IPS-18c (cell line): ENCODE data around the gene CIT.

ENCODE experiments used
- H3K4me3 ChIP-seq: 2 replicates; pipeline ENCODE4 v1.7.0; 2013; ENCODE audit warnings: low read depth, mild to moderate bottlenecking, low read length, moderate library complexity; ENCODE audit not compliant: insufficient read depth
- H3K9me3 ChIP-seq: one replicate; pipeline ENCODE4 v1.6.1; 2013; ENCODE audit warnings: mild to moderate bottlenecking, low read length, moderate library complexity; ENCODE audit not compliant: control insufficient read depth, insufficient read depth

CIT gene

DNA sequence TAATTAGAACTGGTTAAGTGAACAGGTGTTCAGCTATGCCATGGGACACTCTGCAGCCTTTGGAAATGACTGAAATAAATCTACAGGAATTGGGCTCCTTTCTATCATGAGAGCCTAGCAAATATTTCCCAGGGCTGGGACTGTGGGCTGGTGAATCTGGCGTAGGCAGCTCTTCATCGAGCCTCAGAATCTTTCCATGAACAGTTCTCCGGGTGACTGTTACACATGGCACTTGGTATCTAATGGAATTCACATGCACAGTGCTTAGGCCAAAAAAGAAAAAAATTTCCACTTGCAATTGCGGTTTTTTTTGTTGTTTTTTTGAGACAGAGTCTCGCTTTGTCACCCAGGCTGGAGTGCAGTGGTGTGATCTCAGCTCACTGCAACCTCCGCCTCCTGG lies 177.0 kb downstream of the CIT start:
- Histone ChIP-seq H3K9me3 (no peaks in the 10 kb centered on the region), H3K4me3 (no peak overlapping the region)

DNA sequence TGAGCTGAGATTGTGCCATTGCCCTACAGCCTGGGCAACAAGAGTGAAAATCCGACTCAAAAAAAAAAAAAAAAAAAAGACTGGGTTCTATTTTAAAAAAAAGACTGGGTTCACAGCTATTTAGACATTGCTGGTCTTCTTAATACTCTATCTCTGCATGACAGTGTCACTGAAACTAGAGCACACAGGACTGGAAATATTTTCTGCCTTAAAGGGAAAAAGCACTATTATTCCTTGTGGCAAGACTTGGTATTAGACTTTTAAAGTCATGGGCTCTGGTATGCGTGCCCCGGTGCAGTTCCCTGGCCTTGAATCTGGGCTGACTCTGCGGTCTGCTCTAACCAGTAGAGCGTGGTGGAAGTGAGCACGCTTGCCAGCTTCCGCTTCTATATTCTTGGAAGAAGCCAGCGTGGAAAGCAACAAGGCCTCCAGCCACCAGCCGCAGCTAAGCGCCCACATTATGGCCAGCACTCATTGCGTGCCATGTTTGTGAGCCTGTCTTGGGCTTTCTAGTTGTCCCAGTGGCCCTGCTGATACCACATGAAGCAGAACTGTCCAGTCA lies 177.8 kb downstream of the CIT start:
- H3K9me3 ChIP-seq: no peaks in the 10 kb centered on the region
- H3K4me3 ChIP-seq: no peak overlapping the region

DNA sequence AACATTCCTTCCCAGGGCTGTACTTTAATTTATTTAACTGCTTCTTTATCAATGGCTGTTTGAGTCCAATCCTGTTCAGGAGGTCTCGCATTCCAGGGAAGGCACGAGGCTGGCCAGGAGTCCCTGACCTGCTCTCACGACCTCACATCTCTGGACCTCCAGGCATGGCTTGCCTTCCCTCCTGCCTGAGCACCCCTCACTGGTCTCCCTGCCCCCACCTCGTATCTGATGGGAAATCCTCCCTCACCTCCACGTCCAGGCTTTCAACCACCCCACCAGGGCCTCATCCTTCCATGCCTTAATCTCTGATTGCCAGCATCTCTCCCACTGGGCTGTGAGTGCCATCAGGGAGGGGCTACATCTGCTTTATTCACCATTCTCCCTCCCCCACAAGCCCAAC lies 180.2 kb downstream of the CIT start:
- Histone ChIP-seq H3K4me3 (no peak overlapping the region), H3K9me3 (no peaks in the 10 kb centered on the region)

DNA sequence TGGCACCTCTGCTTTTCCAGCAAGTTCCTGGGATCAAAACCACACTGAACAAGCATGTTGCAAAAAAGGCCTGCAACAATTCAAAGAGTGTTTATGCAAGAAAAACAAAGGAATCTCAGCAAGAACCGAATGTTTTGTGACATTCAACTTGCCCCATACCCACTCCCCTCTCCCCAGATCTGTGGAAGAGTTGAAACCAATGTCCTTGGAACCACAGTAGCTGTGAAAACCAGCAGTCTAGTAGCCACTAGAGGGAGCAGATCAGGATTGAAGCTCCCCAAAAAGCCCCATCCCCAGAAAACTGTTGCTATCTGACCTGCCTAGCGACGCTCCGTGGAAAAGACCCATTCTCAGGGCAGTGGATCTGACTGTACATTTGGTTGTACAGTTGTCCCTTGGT lies 182.1 kb downstream of the CIT start:
- H3K4me3 ChIP-seq: no peak overlapping the region
- H3K9me3 ChIP-seq: no peaks in the 10 kb centered on the region

DNA sequence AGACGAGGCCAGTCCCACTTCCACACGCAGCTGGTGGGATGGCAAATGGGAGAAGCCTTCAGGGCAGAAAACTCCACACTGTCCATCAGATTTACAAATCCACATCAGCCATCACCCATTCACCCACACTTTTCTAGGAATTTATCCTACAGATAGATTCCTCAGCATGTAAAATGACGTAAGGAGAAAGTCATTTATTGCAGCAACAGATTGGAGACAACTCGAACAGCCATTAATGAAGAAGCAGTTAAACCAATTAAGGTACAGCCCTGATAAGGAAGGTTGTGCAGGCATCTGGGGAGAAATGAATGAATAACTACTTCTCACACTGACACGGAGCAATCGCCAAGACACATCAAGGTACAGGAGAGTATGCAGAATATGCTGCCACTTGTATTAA lies 183.0 kb downstream of the CIT start:
- Histone ChIP-seq H3K9me3 (no peaks in the 10 kb centered on the region), H3K4me3 (no peak overlapping the region)

DNA sequence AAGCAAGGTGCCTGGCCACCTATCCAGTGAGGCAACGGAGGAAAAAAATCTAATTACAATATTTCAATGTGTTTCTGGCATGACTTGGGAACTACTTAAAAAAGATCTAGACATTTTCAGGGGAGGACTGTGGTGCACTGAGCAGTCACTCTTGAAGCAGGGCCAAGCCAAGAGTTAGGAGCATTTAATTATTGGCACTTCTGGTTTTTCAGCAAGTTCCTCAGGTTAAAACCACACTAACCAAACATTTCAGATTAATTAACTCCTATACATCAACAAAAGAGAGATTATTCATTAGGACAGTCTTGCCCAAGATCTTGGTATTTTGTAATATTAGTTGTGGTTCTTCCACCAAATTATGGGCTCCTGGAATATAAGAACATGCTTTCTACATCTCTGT lies 183.6 kb downstream of the CIT start:
- Histone ChIP-seq H3K9me3 (no peaks in the 10 kb centered on the region), H3K4me3 (no peak overlapping the region)

DNA sequence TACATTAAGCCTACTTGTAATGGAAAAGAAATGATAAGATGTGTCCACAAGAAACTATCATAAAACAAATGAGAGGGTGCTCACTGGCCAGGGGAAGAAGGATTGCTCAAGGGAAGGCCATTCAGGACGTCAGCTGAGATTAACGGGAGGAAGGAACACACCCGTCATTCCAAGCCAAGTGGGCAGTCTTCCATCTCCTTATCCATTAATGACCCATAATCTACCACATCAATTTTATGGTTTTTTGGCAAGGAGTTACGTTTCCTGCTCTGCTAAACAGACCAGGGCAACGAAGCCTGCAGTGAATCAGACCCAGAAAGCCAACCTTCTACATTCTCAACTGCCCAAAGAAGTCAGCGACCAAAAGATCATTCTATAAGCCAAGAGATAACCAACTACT lies 184.1 kb downstream of the CIT start:
- no peak overlapping the region for H3K4me3 ChIP-seq

DNA sequence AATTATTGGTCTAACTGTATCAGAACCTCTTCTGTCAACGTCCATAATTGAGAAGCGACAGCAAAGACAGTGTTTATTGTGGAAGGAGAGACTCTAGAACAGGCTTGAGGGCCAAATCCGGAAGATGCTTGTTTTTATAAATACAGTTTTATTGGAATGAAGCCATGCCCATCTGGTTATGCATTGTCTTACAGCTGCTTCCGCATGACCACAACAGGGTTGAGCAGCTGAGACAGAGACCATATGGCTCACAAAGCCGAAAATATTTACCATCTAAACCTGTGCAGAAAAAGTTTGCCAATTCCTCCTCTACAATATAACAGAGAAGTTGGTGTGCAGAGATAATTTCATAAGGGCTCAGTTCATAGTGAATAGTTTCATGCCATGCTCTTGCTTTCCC lies 184.7 kb downstream of the CIT start:
- Histone ChIP-seq H3K9me3 (no peaks in the 10 kb centered on the region), H3K4me3 (no peak overlapping the region)

More for the DNA sequence above, 184.1 kb downstream of the CIT start:
- H3K9me3 ChIP-seq: no peaks in the 10 kb centered on the region

DNA sequence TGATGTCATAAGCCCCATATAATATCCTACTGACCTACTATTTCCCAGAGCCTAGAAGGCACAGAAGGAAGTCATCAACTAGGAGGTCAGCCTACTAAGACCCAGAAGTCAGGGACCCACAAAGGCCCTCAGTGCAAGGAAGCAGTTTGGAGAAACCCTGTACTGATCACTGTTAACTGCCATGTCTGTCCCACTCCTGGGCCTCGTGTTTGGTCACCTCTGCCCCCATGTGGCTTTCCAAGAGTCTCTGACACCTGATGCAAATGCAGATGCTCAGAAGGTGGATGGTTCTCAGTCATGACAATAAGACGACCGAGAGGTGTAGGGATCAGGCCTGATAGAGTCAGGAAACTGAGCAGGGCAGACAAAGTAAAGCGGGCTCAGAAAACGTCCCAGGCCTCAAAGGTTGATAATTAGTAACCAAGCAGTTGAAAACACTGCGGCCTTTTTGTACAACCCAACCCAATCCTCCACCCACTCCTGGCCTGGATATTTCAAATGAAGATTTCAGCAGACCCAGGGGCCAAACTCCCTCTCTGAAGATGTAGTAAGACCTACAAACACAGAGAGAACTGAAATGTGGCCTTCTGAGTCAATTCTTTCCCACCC lies 185.8 kb downstream of the CIT start:
- Histone ChIP-seq H3K9me3 (no peaks in the 10 kb centered on the region), H3K4me3 (no peak overlapping the region)

DNA sequence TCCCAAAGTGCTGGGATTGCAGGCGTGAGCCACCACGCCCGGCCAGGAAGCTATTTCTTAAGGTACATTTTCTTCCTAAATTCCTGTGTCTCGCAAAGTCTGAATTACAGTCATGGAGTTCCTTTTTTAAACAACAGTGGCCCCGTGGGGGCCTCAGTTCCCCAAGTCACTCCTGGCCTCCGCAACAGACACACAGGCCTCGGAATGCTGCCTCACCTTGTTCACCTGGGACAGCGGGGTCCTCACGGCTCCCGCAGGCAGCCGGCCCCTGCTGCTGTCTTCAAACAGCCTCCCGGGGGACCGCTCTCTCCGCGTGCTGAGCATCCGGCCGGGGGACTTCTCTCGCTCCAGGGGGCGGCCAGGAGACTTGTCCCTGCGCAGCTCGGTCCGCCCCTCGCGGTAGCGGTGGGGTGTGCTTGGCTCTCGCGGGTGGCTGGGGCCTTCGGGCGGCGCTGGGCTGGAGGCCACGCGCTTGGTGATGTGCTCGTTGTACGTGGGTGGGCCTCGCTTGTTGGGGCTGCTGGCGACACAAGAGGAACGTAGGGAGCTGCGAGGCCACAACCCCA lies 187.1 kb downstream of the CIT start:
- Histone ChIP-seq H3K4me3 (no peak overlapping the region), H3K9me3 (no peaks in the 10 kb centered on the region)

DNA sequence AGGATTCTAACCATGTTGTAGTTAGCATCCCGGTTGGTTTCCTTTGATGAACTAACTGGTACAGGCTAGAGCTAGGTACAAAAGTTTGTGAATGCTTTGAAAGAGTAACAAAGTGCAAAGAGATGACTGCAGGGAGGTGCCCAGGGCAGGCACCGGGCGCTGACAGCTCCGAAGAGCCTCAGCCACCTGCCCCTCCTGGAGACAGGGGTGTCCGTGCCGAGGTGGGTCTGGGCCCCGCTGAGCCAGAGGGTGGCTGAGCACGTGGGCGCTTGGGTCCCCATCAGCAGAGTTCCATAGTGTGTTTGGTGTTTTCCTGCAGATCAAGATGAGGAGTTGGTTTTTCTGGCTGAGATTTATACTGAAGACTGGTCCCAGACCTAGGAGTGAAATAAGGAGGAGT lies 189.2 kb downstream of the CIT start:
- H3K9me3 ChIP-seq: no peaks in the 10 kb centered on the region
- no peak overlapping the region for H3K4me3 ChIP-seq

DNA sequence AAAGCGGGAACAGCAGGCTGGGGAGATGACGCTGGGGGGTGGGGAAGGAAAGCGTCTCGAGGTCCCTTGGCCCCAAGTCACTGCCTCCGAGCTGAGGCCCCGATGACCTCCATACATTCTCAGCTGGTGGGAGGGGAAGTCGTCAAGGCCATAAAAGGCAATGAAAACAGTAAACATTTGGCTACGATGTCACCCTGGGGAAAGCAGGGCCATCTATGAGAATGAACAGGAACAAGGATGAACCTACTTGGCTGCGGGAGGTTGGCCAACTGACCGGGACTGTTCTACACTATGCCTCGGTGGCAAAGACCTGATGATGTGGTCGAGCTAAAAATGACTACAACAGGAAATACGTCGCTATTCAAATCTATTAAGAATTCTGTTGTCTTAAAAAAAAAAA lies 189.7 kb downstream of the CIT start:
- Histone ChIP-seq H3K4me3 (no peak overlapping the region), H3K9me3 (no peaks in the 10 kb centered on the region)

DNA sequence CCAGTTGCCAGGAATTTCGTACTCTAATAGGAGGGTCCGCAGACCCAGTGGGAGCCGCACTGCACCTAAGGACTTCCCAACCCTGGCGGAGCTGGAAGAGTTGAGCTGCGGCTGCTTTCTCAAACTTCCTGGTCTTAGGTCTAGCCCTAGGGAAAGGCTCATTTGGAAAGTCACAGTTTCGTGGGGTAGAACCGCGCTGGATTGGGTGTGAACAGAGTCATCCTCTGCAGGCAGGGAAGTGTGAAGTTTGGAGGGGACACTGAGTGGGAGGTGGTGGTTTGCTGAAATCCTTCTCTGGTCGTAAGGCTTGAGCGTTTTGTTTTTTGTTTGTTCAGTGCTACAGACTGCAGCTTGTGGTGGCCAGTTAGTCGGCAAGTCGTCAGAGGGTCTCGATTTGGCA lies 190.3 kb downstream of the CIT start:
- Histone ChIP-seq H3K9me3 (no peaks in the 10 kb centered on the region), H3K4me3 (no peak overlapping the region)

DNA sequence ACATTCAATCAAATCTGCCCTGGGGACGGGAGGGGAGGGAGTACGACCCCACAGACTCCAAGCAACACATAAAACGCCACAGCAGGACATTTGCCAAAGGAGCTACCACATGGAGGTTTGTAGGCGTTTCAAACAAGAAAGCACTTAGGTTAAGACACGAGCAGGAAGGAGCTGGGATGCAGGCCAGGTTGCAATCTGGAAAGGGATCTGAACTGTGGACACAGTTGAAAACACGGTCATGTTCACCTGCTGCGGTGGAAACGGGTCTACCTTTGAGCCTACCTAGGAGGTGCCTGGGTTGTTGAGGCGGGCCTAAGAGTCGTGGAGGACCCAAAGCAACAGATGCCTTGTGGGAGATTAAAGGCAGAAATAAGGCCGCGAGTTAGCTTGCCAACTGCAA lies 190.8 kb downstream of the CIT start:
- no peak overlapping the region for H3K4me3 ChIP-seq
- H3K9me3 ChIP-seq: no peaks in the 10 kb centered on the region

DNA sequence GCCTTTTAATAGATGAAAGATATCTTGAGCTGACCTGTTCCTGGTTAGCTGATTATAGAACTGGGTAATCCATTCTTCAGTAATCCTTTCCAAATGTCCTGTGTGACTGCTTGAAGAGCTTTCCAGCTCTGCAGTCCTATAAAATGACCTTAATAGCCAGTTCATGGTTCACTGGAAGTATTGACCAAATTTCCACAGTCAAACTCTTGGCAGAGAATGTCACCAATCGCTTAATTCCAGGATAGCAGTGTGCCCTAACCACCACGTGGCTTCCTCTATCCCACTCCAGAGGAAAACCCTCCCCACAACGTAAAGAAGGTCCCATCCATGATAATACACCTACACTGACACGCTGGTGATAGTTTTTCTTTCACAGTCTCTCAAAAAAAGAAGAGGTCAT lies 191.7 kb downstream of the CIT start:
- Histone ChIP-seq H3K4me3 (no peak overlapping the region), H3K9me3 (no peaks in the 10 kb centered on the region)

DNA sequence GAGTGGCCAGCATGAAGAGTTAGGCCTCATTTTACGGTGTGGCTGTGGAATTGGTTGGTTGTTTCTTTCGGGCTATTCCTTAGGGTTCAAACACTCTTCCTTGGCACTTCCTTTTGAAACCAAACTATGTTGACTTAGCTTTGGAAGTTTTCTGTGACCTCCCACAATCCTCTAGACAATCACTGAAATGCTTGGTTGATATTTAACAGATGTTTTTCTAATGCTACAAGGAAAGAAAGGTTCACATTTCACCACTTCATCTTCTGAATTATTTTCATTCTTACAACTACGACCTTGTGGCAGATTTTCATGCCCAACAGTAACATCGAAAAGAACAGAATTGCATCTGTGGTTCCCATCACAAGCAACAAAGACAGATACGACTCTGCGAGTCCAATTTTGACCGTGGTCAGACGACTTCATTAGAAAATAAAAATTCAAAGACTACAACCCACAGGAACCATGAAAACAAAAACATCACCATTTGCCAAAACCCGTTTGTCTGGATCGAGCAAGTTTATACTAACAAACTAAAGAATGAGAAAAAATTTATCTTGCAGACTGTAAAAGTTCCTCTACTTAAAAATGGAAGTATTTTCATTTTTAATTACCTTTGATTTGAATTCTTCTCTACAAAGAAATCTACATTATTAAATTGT lies 192.3 kb downstream of the CIT start:
- H3K4me3 ChIP-seq: no peak overlapping the region
- no peaks in the 10 kb centered on the region for H3K9me3 ChIP-seq

DNA sequence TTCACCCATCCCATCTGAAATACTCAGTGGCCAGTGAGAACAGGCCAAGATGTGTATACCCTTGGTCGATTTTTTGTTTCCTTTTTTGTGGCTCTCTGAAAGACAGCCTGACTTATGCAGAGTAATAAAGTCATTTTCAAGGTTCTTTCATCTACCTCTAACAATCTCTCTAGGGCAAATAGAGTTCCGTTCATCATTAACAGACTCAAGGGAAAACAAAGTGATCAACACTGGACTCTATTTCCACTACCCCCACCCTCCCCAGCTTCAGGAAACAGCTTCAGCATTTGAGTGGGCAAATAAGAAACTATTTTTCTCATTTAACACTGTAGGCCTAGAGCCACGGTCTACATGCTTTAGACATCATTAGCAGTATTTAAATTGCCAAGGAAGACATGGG lies 193.3 kb downstream of the CIT start:
- Histone ChIP-seq H3K9me3 (no peaks in the 10 kb centered on the region), H3K4me3 (no peak overlapping the region)

DNA sequence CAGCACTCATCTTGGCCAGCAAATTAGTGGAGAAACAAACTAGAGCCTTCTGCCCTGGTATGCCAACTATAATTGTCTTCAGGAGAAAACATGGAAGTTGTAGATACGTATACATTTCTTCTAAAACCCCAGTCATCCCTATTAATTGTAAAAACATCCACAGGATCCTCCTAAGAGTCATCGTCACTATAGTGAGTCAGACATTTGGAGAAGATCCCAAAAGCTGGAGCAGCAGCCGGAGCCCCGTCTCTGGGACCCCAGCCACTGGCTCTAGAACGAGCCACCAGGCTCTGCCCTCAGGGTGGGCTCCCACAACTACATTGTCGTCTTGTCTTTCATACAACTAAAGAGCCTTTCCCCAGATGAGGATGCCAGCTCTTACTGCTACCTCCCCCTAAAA lies 193.7 kb downstream of the CIT start:
- Histone ChIP-seq H3K9me3 (no peaks in the 10 kb centered on the region), H3K4me3 (no peak overlapping the region)
